HuH-7.5 (cell line): ENCODE data around the gene OR52K2.
"Not testable (repeated sequence)": the region's sequence is repeated elsewhere in the genome, so short reads cannot be mapped to it uniquely, and the experiment has no call there.

ENCODE experiments used
- DNase-seq: peaks from one replicate; pipeline ENCODE4 v3.0.0; 2011; ENCODE audit warnings: low spot score

Gene OR52K2

DNA sequence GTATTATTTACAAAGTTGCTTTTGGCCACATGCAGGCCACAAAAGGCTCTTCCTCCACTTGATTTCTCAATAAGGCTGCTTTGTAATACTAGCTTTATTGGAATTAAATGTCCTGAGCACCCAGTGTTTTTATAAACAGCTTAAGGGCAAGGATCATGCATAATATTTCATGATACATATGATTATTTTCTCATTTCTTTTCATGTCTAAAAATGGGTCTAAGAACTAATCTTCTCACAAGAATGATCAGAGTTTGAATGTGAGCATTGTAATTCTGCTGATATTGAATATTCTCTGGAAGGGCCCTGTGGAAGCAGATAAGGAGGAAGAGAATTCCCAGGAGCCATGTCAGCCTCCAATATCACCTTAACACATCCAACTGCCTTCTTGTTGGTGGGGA, at the start of gene OR52K2:
Gene OR52K2, plus strand, starts transcription at position 301 of the 400 bp plus-strand sequence. Its CDS starts 45 bp downstream, at position 346.
- no peak for DNase-seq

DNA sequence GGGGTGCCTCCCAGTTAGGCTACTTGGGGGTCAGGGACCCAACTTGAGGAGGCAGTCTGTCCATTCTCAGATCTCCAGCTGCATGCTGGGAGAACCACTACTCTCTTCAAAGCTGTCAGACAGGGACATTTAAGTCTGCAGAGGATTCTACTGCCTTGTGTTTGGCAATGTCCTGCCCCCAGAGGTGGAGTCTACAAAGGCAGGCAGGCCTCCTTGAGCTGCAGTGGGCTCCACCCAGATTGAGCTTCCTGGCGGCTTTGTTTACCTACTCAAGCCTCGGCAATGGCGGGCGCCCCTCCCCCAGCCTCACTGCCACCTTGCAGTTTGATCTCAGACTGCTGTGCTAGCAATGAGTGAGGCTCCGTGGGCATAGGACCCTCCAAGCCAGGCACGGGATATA, 42.9 kb upstream of the OR52K2 start:
- DNase-seq: not testable (repeated sequence)

GRCh38 chr11:4416306-4416705, 32.8 kb upstream of the OR52K2 start:
- DNase-seq: no peak

- no peak for DNase-seq
Observed at GRCh38 chr11:4416816-4417215, 32.3 kb upstream of the OR52K2 start.

DNA sequence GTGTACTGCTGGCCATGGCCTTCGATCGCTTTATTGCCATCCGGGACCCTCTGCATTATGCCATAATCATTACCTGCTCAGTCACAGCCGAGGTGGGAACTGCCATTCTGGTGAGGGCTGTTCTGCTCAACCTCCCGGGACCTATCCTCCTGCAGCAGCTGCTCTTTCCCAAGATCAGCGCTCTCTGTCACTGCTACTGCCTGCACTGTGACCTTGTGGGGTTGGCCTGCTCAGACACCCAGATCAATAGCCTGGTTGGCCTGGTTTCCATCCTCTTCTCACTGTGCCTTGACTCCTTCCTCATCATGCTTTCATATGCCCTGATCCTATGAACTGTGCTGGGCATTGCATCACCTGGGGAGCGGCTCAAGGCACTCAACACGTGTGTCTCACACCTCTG, 30.7 kb upstream of the OR52K2 start:
- no peak for DNase-seq

DNA sequence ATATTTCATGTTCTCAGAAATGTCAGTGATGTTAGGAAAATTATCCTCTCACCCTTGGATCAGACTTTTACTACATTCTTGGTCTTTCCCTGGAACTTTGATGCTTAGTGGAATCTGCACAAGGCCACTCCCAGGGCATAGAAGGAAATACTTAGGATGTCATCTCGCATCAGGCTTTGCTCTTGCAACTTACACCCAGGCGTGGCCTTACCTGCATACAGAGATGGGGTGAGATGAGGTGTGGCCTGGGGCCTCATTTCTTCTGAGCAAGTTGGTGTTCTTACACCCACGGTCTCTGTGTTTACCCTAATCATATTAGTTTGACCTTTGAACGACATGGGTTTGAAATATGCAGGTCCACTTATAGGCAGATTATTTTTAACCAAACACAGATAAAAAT, 19.0 kb upstream of the OR52K2 start:
- DNase-seq: no peak

DNA sequence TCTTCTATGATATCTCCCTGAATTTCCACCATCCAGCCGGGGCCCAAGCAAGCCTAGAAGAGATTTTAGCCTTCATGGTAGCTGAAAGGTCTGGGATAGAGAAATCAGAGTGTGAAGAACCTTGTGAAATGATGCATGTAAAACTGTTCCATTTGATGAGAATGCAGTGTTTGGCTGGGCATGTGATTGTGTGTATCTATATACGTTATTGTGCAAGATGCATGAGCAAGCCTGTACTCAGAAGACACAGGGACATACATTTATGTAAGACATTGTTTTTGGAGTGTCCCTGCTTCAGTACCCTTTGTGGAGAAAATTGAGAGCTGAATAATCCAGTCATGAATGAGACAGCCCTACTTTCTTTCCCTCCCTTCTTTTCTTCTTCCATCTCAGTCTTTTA, 15.2 kb upstream of the OR52K2 start:
- DNase-seq: no peak

DNA sequence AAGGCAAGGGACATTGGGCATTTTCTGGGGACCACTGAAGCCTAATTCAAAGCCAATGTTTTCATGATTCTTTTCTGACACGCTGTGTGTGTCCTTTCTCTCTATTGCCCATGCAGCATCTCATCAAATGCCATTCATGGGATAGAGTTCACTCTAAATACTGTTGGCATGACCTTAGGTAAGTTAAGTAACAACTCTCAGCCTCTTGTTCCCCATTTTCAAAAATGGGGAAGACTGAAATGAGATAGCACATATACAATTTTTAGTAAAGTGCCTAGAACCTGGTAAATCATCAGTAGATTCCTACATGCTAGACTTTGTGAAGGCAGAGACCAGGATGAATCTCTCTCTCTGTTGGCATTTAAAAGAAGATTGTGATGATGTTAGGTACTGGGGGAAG, 12.7 kb upstream of the OR52K2 start:
- no peak for DNase-seq

DNA sequence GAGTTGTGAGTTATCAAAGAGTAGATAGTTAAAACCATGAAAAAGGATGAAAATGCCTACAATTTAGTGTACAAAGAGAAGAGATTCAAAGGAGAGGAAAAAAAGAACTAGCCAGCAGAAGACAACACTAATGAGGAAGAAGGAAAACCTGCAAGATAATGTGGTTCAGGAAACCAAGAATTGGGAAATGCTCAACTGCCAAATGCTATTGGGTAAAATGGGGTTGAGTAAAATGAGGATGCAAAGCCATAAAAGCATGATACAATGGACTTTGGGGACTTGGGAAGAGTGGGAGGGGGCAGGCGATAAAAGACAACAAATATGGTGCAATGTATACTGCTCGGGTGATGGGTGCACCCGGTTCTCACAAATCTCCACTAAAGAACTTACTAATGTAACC, 7.6 kb upstream of the OR52K2 start:
- no peak for DNase-seq

DNA sequence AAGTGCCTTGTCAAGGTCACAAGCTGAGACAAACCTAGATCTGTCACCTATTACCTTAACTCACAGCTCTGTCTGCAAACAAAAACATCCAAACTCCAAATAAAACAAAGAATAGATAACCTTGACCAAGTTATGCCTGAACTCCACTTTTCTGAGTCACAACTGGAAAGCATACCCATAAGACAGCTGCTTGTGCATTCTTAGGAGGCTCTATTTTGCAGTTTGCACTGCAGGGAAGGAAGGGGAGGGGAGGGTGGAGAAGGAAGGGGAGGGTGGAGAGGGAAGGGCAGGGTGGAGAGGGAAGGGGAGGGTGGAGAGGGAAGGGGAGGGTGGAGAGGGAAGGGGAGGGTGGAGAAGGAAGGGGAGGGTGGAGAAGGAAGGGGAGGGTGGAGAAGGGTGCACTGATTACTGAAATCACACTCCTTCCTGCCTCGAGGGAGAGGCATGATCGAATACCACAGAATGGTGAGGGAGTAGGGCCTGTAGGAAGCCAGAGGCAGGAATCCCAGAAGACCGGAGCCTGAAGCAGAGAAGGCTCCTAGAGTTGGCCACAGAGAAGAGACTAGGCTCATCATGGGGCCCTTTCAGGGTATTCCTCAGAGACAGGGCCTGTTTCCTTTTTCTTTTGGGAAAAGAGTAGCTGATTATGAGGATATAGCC, 5.7 kb upstream of the OR52K2 start:
- no peak for DNase-seq

DNA sequence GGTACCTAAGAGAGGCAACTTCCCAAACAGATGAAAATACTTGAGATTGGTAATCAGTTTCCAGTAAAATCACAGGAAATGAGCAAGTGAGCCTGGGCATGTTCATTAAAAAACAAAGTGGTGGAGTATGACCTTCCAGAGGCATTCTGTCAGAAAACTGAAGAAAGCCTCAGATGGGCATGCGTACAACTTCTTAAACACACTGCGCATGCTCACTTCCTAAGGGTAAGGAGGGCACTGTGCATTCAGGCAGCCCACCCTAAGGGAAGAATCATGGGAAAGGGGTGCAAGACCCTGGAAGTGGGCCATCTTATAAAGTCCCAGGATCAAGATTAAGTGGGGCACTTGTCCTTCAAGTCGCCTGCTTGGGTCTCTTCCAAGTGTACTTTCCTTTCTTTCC, 4.0 kb downstream of the OR52K2 start:
- no peak for DNase-seq

- DNase-seq: no peak
Observed at GRCh38 chr11:4454021-4454420, 4.9 kb downstream of the OR52K2 start.

GRCh38 chr11:4455419-4455818, 6.3 kb downstream of the OR52K2 start:
- no peak for DNase-seq

- DNase-seq: no peak
Observed at GRCh38 chr11:4459500-4459899, 10.4 kb downstream of the OR52K2 start.

DNA sequence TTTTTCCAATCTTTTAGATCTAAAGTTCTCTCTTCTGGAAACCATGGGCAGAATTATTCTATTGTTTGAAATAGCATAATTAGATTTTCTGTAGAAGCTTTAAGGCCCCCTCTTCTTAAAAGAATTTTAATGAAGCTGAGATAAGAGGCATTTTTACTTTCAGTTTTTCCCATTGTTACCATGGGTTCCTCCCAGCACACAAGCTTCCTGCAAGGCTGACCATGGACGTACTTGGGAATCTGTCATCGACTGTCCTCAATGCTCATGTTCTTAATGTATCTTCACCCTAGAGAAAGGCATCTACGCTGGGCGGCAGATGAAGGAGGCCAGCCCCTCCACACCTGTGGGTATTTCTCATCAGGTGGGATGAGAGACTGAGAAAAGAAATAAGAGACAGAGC, 11.1 kb downstream of the OR52K2 start:
- no peak for DNase-seq

- DNase-seq: no peak
Observed at GRCh38 chr11:4464216-4465159, 15.4 kb downstream of the OR52K2 start.

- DNase-seq: no peak
Observed at GRCh38 chr11:4465407-4465806, 16.3 kb downstream of the OR52K2 start.

DNA sequence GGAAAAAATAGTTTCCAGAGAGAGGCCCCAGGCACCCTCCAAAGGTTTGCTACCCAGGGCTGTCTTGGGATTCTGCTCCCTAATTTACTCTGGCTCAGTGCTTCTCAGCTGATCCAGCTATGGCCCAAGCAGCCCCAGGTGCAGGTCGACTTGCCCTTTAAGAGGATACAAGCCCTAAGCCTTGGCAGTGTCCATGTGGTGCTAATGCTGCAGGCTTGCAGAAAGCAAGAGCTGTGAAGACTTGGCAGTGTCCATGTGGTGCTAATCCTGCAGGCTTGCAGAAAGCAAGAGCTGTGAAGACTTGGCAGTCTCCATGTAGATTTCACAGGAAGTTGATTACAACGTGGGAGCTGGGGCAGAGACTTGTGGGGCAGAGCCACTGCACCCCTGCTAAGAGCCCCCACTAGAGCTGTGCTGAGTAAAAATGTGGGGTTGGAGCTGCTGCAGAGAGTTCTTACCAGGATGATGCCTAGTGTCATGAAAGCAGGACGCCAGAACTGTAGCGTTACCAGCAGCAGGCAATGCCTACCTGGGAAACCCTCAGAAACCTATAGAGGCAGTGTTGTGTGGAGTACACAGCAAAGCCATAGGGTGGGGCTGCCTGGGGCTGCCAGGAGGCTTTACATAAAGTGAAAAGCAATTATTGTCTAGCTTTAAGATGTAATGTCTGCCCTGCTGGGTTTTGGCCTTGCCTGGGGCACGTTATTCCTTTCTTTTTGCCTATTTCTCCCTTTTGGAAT, 17.2 kb downstream of the OR52K2 start:
- DNase-seq: no peak

GRCh38 chr11:4466871-4467442, 17.9 kb downstream of the OR52K2 start:
- no peak for DNase-seq

- no peak for DNase-seq
Observed at GRCh38 chr11:4467811-4468606, 18.9 kb downstream of the OR52K2 start.

DNA sequence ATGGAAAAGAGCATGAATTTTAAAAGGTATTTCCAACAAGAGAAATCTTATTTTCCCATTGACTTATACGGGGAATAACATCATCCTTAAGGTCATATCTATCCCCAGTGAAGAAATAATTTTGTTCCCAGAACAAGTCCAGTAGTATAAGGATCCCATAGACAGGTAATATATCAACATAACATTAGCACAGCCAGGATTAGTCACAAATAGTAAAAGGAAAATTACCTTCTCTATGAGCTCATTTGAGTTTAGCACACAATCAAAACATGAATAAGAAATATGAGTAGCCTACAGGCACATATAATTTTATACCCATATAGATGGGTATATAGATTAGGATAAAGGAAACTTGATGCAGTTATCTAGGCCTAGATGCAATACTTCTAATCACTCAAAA, 30.5 kb downstream of the OR52K2 start:
- no peak for DNase-seq
